IPS-11a (cell line): ENCODE results near the gene ZBTB45.
"Not testable (repeated sequence)": the region's sequence is repeated elsewhere in the genome, so short reads cannot be mapped to it uniquely, and the experiment has no call there.

Experiments
- H3K4me3 ChIP-seq: one replicate; pipeline ENCODE4 v1.5.1; 2013; ENCODE audit warnings: low read depth, low read length, control low read depth

Gene ZBTB45

DNA sequence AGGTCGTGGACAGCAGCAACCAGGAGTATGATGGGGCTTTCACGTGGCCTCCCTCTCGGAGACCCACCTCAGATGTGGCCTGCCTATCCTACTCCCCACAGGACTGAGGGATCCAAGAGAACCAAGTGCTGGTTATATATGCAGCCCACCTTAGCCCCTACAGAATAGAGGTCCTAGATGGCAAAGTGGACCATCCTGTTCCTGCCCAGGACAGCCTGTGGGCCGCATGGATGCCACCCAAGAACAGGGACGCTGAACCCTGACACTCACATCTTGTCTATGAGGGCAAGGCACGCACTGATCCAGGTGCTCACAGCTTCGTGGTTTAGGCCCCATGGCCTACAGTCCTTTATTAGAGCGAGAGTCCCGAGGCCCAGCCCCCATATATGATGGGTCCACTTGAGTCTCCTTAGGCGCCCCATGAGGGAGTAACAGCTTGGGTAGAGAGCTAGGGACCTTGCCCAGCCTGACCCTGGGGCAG, 6.4 kb downstream of the ZBTB45 start:
- no peak overlapping the region for H3K4me3 ChIP-seq

DNA sequence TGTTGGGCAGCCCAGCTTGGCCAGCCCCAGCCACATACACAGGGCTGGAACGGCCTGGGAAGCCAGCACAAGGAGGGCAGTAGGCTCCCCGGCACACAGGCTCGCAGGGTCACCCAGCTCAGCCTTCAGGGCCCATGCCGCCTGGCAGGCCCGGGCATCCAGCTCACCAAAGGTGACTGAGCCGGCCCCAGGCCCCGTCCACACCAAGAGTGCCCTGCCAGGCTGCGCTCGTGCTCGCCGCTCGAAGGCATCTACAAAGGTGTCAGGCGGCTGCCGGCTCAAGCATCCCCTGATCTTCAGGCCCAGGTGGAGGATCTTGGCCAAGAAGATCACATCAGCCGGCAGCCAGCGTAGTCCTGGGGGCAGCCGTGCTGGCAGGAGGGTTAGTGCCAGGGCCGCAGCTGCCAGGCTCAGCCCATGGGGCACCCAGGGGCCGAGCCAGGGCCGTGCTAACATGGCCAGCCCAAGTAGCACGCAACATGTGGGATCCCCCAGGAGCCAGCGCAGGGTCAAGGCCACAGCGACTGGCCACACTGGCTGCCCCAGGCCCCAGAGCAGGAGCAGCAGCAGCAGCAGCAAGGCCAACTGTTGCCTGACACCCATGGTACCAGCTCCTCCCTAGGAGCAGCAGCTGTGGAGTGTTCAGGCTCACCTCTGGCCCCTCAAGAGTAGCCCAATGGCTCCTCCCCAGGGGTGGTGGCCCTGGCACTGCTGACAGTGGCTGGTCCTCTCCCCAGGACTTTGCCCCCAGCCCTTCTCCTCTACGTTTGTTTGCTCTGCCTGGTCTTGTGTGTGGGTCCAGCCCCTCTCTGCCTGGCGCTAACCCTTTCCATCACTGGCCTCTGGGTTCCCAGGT, 8.0 kb downstream of the ZBTB45 start, which contains the start of gene SLC27A5:
Gene SLC27A5 (minus strand): TSS at position 640 of the 856 bp plus-strand sequence. CDS start 37 bp downstream, at position 603.
- no peak within 1 kb of the TSS for H3K4me3 ChIP-seq

DNA sequence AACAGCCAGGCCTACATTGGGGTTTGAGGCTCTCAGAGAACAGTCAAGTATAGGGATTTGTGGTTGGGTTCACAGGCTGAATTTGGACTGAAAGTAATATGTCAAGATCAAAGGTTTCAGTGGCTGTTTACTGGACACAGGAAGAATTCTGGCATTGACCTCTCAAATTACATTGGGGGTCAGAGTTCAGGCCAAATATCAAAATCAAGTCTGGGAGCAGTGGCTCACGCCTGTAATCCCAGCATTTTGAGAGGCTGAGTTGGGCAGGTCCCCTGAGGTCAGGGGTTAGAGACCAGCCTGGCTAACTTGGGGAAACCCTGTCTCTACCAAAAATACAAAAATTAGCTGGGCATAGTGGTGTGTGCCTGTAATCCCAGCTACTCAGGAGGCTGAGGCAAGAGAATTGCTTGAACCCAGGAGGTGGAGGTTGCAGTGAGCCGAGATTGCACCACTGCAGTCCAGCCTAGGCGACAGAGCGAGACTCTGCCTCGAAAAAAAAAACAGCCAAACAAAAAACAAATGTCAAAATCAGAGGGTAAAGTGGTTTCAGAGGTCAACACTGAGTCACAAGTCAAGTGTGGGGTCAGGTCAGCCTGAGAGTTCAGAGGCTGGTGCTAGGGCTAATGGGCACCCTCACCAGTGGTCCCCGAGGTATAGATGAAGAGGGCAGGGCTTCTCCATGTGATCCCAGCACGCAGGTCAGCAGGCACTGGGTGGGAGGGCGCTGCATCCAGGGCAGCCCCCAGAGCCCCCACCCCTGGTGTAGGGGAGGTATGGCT, 9.3 kb downstream of the ZBTB45 start:
- H3K4me3 ChIP-seq, result no peak overlapping the region

DNA sequence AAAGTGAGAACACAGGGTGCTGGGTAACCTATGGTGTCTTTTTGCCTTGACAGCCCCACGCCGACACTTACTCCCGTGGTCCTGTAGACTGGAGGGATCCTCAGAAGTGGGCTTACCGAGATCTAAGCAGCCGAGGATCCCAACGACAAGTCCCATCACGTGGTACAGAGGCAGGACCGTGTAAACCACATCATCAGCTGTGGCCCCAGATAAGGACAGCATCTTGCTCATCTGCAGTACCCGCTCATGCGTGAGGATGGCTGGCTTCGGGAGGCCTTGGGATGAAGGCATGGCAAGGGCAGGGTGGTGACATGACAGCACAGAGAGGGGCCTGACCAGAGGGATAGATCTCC, 9.9 kb downstream of the ZBTB45 start:
- no peak overlapping the region for H3K4me3 ChIP-seq

DNA sequence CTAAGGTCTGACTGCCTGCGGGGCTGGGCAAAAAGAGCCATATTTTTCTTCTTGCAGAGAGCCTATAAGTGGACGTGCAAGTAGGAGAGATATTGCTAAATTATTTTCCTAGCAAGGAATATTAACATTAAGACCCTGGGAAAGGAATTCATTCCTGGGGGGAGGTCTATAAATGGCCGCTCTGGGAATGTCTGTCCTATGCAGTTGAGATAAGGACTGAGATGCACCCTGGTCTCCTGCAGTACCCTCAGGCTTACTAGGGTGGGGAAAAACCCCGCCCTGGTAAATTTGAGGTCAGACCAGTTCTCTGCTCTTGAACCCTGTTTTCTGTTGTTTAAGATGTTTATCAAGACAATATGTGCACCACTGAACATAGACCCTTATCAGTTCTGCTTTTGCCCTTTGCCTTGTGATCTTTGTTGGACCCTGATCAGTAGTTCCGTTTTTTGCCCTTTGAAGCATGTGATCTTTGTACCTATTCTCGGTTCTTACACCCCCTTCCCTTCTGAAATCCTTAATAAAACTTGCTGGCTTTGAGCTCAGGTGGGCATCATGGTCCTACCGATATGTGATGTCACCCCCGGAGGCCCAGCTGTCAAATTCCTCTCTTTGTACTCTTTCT, 11.9 kb downstream of the ZBTB45 start:
- H3K4me3 ChIP-seq, result not testable (repeated sequence)

DNA sequence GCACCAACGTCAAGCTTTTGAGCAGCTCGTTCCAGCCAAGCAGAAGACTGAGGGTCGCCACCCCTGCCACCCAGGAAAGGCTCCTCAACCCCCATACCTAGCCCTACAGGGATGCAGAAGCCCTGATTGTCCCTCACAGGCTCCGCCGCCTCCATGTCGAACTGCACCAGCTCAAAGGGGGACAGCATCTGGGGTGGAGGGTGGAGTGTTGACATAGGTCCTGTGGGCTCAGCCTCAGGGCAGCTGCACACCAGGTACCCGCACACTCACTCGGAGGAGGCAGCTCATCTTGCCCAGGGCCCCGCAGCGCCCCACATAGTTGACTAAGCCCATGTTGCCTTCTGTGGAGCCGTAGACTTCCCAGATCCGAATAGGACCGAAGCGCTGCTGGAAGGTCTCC, 19.4 kb downstream of the ZBTB45 start:
- peak overlapping the region; percentile 58 for H3K4me3 ChIP-seq

DNA sequence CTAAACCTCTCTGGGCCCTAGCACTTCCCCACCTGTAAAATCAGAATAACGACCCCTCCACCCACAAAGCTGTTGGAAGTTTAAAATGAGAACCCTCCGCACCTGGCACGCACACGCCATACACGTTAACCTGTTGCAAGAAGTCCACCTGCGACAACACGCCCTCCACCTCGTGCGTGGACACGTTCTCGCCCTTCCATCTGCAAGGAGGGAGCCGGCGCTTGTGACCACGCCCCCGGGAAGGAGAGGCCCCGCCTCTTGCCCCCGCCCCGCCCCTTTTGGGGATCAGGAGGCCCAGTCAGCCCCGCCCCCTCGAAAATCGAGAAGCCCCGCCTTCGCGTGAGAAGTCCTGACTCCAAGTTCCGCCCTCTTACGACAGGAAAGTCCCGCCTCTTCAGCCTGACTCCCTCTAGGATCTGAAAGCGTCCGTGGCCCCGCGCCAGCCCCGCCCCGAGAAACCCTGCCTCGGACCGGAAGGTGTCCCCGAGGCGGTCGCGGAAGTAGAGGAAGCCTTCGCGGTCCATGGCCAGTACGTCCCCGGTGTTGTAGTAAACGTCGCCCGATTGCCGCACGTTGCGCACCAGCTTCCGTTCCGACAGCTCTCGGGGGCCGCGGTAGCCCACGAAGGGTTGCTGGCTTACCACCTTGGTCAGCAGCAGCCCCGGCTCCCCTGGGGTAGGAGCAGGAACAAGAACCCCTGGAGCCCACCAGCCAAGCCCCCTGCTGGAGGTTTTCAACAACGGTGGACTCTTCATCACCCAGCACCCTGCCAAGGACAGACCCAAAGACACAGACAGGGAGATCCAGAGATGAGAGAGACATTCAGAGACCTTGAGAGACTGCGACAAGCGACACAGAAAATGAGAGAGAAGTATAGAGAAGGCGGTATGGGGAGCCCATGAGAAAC, 20.3 kb downstream of the ZBTB45 start:
- peak overlapping the region; percentile 83 for H3K4me3 ChIP-seq

DNA sequence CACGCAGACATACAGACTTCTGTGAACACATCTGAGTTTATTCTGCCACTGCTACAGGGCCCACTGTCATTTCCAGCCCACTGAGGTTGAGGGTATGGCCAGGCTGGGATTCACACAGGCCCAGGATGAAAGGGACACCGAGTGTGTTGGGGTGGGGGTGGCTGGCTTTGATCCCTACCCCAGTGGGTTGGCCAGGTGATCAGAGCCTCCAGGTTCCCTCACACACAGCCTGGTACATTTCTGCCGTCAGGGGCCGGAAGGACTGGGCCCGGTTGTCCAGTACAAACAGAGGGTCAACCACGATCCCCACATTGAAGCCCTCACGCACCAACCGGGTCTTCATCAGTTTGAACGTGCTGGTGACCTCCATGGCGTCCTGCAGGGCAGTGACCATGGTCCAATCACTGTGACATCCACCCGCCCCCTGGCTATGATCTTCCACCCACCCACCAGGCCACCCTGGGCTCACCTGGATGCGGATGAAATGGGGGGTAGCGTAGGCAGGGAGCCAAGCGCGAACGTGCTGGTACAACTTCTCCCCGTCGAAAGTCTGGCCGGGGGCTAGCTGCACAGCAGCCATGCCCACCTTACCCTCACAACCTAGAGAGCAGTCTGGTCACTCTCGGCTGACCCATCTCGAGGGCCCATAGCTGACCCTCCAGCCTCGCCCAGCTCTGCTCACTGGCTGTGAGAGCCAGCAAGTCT, 21.1 kb downstream of the ZBTB45 start:
- peak overlapping the region; percentile 83 for H3K4me3 ChIP-seq

DNA sequence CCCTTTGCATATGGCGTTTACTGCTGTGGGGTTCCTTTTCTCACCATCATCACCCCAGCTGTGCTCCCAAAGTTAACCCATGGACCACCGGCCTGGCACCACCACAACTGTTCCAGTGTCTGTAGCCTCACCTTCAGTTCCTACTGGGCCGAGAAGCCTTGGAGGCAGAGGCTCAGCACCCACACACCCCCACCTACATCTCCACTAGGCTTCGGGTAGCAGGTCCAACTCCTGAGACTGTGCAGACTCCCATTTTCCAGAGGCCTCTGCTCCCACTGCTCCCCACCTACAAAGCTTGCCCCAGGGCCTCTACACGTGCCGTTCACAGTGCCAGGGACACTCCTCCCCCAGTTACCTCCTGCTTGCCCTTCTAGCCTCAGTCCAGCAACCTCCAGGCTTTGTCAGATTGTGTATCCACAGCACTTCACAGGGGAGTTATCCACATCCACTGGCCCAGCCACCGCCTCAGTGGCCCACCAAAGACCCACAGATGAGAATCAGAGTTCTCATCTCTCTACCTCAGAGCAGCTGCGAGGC, 21.9 kb downstream of the ZBTB45 start:
- no peak overlapping the region for H3K4me3 ChIP-seq

DNA sequence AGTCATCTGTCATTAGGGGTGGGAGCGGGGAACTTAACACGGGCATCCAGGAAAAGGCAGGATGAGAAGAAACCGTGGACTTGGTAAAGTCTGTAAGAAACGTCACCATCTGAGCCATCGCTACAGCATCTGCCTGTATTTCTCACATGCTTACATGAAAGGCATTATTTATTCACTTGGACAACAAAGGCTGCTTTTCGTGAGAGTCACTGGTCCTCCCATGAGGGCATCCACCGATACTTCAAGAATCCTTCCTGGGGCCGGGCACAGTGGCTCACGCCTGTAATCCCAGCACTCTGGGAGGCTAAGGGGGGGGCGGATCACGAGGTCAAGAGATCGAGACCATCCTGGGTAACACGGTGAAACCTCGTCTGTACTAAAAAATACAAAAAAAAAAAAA, 27.3 kb downstream of the ZBTB45 start:
- H3K4me3 ChIP-seq, result no peak overlapping the region

DNA sequence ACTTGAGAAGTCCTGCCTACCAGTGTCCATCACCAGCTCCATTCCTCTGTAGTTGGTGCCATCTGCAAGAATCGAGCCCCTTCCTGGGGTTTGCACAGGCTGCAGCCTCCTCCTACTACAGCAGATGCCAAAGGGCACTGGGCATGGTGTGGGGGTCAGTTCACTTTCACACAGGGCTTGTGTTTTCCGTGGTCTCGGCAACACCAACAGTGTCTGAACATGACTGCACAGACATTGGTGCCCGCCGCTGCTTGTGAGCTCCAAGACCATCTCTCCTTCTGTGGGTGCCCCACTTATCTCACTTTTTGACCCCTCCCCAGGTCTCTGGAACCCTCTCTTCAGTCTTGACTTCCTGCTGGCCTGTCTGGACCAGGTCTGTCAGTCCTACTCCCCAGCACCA, 28.2 kb downstream of the ZBTB45 start:
- no peak overlapping the region for H3K4me3 ChIP-seq

DNA sequence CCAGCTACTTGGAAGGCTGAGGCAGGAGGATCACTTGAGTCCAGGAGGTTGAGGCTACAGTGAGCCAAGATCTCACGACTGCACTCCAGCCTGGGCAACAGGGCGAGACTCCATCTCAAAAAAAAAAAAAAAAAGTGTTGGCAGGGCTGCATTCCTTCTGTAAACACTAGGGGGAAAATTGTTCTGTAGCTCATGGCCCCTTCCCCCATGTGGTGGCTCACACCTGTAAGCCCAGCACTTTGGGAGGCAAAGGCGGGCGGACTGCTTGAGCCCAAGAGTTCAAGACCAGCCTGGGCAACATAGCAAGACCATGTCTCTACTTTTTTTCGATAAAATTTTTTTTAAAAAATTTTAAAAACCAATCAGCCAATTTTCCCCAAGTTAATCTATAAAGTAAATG, 35.3 kb downstream of the ZBTB45 start:
- not testable (repeated sequence) for H3K4me3 ChIP-seq

DNA sequence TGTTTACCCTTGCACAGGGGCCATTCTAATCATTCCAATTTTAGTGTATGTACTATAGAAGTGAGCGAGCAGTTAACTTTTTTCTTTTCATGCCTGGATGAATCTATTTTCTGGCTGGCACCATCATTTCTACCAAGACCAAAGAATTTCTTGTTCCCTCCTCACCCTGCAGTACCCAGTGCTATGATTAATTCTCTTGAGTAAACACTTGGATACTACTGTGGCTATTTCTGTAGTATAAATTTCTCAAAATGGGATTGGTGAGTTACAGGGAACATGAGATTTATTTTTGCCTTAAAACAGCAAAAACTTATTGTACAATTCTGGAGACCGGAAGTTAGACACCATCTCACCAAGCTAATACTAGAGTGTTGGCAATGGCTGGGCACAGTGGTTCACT, 35.8 kb downstream of the ZBTB45 start:
- no peak overlapping the region for H3K4me3 ChIP-seq

DNA sequence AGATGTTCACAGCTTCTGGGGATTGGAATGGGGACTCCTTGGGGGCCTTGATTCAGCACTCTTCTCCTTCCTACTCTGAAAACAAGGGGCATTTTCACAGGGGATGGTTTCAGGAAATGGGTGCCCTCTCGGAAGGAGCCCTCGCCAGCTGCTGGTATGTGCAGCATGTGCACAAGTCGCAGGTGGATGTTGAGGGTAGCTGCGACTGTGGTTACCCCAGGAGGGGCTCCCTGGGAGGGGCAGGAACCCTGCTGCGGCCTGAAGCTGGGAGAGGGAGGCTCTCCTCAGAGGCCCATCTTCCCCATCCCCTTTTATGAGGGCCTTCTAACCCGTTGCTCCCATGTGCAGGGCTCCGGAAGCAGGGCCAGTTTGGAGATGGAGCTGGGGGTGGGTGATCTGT, 37.2 kb downstream of the ZBTB45 start:
- H3K4me3 ChIP-seq, result no peak overlapping the region

DNA sequence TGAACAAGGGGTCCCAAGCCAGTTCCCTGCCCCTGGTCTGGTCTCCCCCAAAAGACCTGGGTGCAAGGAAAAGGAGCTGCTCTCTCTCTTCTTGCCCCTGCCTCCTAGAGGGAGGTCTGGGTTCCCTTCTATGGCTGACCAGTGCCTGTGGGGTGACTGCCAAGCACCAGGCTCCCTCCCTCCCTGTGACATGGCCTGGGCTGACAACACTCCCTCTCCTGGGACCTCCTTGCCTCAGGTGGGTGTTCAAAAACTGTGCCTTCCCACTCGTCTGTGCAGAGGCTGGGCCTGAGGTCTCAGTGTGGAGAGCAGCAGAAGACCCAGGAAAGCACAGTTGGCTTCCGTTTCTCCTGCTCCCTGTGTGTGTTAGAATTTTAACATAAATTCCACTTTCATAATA, 38.8 kb downstream of the ZBTB45 start:
- no peak overlapping the region for H3K4me3 ChIP-seq

DNA sequence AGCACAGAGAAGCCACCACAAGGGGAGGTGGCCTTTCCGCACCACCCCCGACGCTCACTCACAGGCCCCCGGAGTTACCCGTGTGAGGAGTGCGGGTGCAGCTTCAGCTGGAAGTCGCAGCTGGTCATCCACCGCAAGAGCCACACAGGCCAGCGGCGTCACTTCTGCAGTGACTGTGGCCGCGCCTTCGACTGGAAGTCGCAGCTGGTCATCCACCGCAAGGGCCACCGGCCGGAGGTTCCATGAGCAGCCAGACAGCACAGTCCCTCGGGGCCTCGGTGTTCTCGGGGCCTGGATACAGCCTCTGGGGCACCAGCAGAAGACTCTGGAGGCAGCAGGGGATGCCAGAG, 39.2 kb downstream of the ZBTB45 start:
- H3K4me3 ChIP-seq, result no peak overlapping the region

DNA sequence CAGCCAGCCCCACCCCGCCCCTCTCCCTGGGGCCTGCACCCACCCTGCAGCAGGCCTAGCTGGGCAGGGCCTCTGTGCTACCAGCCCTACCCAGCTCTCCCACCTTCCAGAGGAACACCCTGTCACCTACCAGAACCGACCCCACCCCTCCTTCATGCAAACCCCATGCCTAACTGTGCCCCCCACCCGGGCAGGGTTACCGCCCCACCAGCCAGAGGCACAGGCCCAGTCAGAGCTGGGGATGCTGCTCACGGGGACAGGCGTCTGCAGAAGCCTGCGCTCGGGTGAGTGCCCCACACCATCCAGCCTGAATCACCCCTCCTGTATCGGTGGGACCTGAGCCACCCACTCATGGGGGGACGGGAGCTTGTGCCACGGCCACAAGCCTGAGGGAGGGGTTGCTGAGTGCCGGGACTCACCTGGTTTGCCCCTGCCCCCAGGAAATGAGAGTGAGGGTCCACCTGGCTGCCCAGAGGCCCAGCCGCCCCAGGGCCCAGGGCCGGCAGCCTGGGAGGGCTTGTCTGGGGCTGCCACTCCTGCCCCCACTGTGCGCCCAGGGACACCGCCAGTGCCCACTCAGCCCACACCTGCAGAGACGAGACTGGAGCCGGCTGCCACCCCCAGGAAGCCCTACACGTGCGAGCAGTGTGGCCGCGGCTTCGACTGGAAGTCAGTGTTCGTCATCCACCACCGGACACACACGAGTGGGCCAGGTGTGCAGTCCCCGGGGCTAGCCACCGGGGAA, 39.7 kb downstream of the ZBTB45 start:
- H3K4me3 ChIP-seq, result no peak overlapping the region

DNA sequence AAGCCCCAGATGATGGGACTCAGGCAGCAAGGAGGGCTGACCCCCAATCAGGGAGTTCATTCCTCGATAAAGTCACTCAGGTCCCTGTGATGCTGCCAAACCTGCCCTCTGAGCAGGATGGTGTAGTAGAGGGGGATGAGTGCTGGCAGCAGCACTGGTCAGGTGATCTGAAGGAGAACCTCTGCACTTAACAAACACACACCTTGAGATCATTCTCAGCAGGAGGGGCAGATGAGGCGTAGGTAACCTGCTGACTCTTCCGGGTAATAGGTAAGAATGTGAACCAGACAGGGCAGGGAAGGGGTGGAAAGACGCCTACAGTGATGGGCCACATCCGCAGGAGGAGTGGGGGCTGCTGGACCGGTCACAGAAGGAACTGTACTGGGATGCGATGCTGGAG, 40.3 kb downstream of the ZBTB45 start:
- no peak overlapping the region for H3K4me3 ChIP-seq

DNA sequence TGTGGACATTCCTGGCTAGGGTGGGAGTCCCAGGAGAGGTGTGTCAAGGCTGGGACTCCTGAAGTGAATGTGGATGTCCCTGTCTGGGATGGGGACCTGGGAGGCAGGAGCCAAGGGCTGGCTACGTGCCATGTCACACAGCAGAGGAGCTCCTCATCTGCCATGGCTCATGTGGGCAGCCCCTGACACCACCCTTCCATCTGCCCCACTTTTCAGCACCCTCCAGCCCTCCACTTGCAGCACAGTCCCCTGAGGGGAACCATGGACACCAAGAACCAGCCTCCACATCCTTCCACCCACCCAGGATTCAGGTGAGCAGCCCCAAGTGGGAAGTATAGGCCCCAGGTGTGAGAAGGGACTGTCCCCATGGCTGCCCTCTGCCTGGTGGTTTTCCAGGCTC, 41.7 kb downstream of the ZBTB45 start:
- H3K4me3 ChIP-seq, result no peak overlapping the region
